ENCODE measurements around the gene SLC44A1.

The SLC44A1 gene

DNA sequence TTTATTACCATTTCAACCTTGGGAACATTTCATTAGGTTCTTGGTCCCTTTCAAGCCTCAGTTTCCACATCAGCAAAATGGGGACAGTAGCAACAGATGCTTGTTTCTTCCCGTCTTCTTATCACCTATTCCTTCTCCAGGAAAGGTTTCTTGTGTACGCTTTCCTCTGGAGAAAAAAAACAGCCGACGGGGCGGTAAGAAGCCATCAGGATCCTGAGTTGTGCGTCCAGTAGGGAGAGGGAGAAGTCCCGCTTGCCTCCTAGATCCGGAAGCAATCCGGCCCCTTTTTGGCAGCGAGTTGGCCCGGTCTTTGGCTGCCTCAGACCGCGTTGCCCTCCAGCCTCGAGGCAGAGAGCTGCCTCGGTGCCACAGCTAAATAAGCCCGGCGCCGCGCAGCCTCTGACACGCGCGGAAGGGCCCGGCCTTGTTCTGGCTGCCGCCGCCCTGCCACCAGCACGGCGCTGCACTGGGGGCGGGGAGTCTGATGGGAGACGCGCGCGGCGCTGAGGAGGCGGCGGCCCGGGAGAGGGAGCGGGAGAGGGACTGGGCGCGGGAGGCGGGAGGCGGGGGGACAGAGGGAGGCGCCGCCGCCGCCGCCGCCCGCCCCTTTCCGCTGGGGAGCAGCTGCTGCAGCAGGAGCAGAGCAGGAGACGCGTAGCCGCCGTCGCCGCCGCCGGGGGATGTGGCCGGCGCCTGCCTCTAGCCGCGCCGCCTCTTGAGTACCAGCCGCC is at the start of gene SLC44A1:
TSS of gene SLC44A1 (plus strand) at position 649 of the 731 bp plus-strand sequence. CDS start 218 bp downstream, outside the sequence.
- peak; percentile 94 for DNase-seq

DNA sequence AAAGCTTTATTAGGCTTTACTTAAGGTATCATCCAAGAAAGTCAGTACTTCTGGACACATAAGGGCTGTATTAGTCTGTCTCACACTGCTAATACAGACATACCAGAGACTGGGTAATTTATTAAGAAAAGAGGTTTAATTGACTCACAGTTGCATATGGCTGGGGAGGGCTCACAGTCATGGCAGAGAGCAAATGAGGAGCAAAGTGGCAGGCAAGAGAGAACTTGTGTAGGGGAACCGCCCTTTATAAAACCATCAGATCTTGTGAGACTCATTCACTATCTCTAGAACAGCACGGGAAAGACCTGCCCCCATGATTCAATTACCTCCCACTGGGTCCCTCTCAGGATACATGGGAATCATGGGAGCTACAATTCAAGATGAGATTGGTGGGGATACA is 49.2 kb upstream of the SLC44A1 start:
- no peak for DNase-seq

DNA sequence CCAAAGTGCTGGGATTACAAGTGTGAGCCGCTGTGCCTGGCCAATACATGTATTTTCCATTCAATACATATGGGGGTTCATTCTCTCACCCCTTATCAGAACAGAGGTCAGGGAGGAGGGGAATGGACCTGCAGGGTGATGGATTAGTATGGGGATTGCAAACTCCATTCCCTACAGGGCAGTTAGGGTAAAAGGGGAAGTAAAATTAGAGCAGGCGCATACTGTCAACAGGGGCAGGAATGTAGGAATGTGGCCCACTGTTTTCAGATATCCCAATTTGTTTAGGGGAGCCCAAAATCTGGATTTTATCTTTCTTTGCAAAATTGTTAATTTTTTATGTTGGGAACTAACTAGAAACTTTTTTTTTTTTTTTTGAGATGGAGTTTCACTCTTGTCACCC is 46.4 kb upstream of the SLC44A1 start:
- no peak for DNase-seq

DNA sequence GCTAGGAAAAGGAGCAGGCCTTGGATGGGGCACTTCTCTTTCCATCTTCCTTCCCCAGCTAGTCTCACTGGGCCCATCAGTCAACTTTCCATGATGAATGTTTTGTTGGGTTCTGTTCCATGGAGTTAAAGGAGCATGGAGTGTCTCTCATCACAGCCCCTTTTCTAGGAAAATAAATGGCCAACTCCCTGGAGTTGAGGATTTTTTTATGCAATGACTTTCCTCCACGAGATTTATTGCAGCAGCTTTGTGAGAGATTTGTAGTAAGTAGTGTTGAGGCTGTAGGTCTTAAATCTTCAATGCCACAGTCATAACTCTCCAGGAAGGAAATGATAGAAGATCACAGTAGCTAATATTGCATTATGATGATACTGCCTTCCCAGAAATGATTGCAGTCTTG is 45.6 kb upstream of the SLC44A1 start:
- no peak for DNase-seq

DNA sequence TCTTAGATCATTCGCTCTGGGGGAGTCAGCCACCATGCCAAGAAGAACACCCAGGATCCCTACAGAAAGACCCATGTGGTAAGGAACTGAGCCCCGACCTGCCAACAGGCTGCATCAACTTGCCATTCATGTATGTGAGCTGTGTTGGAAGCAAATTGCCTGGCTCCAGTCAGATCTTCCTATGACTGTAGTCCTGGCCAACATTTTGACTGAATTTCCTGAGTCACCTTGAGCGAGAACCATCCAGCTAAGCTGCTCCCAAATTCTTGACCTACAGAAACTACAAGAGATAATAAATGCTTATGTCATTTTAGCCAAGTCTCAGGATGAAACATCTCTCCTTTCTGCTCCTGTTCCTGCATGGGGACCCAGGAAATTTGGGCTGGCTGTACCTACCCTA is 40.0 kb upstream of the SLC44A1 start:
- no peak for DNase-seq

DNA sequence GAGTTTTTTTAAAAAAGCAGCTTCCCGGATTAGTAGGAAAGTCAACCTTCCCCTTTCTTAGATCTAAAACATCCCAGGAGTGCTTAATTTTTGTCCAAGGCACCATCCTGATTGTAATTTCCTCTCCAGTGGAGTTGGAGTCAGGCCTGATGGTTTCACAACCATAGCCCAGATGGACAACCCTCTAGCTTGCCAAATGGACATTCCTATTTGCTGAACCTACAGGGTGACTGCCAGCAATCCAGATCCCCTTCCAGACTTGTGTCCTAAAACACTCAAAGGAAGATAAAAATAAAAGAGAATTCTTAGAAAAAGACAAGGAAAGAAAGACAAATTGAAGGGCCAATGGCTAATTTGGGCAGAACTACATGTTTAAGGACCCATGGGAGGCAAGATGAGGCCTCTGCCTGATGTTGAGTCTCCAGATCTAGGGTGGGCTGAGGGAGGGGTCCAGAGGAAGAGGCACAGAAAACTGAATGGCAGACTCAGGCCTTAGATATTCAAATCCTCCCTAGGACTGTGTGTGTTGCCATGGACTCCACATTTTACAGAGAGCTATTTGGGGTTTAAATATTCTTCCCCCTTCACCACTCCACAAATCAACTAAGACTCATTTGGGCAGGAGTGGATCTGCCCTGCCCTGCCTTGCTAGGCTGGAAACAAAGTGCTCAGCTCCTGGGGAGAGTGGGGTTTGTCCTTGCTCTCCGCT is 38.5 kb upstream of the SLC44A1 start:
- DNase-seq, result no peak

DNA sequence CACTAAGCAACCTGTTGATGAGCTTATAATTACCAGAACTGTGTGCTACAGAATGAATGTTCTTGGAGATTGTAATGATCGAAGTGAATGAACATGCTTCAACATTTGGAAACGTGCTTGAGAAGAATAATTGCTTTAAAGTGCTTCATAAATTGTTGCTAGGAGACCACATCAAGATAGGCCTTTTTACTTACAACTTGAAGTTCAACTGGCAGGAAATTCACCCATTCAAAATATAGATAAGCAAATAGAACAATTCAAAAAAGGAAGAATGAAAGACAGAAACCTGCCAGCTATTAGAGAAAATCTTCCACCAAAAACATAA is 38.0 kb upstream of the SLC44A1 start:
- DNase-seq, result no peak

DNA sequence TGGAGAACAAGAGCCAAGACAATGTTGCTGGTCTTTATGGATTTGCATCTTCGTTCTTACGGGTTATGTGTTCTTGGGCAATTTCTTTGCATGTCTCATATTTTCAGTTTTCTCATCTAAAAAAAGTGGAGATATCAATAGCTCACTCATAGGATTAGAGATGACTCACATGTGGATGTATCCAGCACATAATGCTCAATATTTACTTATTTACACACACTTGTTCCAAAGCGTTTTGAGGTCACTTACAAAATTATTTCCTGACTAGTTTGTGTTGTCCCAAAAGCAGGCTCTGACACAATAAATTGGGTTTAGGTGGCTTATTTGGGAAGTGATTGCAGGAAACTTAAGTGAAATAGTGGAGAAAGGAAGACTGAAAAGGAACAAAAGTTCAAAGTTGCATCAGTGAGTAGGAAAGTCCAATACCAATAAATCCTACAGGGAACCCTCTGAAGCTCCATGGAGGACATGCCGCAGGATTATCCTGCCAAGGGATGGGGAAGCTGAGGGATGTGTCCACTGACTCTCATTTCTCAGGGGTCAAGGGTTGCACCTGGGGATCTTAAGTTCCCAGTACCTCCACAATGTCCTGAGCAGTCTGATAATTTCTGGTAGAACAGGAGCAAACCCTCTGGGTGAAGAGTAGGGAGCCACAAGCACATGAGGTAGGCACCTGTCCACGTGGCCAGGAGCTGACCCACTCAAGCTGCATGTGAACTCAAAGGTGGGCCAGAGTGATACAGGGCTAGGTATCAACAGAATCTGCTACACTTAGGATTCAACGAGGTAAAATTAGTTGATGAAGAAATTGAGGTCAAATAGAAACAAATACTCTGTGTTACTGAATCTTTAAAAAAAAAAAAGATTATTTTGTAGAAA is 37.4 kb upstream of the SLC44A1 start:
- DNase-seq, result no peak

DNA sequence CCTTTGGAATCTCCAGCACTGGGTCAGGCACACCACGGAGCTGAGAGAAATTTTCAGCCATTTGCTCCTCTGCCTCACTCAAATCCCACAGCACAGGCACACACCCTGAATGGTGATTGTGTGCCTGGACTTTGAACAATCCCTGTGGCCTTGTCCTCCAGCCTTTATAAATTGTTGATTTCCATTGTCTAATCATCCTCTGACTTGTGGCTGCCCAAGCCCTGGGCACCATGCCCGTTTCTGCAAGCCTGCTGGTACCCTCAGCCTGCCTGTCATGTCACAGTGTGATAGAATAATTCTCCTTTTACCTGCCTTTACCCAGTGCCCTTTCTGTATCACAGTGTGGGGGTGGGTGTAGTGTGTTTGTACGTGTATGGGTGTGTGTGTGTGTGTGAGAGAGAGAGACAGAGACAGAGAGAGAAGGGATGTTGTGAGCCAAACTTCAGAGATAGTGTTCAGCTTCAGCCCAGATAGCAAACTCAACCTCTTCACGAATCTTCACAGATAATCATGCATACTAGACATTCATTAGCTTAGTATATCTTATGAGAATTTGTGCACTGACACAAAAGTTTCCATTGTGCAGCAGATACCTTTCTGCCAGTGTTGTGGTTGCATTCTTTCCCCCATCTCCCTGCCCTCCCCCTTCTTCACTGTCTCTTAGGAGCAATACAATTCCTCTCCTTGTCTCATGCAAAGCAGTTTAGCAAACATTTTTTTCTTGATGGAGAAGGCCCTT is 27.8 kb upstream of the SLC44A1 start:
- no peak for DNase-seq

DNA sequence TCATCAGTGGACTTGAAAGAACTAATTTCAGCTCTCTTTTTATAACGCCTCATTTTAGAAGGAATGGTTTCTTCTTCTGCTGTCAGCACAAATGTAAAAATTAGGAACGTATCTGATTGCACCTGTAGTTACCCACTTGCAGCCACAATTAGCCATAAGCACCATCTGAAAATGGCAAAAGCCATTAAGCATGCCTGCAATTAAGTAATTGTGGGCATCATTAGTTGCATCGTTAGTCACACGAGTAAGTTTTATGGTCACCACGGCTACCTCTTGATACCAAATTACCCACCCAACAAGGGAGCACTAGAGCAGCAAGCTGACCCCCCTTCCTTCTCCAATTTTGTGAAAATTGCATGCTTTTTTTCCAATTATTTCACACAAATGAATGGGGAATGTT is 25.8 kb upstream of the SLC44A1 start:
- no peak for DNase-seq

DNA sequence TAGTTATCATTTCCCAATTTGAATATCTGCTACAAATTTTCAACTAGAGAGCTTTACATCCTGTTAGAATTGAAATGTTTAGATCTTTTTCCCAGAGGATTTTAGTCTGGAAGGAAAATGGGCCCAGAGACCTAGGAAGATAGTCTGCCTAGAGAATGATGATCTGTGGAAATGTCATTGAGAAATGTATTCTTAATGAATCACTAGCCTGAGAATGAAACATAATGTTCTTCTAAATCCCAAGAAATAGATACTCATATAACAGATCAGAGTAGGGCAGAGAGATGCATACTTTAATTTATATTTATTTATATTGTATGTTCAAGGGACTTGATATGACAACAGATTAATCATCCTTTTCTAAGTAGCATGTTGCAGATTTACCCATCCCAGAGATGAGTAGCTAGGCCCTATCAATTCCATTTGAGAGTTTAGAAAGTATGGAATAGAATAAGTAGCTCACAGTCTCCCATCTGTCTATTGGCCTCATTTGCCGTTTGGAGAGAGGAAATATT is 25.1 kb upstream of the SLC44A1 start:
- no peak for DNase-seq

DNA sequence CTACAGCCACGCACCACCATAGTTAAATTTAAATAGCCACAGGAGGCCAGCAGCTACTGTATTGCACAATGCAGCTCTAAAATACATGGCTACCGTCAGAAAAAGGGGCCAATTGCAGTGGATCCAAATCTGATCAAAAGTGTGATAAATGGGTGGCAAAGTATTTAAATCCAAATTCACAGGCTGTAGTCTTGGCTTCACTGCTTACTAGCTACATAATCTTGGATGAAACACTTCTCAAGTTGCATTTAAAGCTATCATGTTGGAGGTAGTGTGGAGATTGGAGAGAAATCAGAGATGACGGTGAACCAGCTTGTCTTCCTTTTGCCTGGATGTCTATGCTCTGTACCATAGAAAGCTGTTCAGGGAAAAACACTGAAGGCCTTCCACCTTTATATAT is 24.0 kb upstream of the SLC44A1 start:
- no peak for DNase-seq

DNA sequence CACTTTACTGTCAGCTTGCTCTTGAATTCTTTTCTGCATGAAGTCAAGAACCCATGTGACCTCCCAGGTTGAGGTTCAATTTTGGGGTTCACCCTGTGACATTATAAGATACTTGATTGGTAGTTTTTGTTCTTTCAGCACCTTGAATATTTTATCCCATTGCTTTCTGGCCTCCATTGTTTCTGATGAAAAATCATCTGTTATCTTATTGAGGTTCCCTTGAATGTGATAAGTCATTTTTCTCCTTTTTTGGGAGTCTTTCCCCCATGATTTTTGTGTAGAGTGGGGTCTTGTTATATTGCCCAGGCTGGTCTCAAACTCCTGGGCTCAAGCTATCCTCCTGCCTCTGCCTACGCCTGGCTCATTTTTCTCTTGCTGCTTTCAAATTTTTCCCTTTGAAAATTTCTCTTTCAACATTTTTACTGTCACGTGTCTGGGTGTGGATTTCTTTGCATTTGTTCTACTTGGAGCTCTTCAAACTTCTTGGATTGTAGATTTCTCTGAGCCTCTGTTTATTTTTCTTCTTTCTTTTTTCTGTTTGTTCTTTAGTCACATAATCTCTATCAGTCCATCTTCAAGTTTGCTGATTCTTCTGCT is 20.8 kb upstream of the SLC44A1 start:
- DNase-seq, result no peak

DNA sequence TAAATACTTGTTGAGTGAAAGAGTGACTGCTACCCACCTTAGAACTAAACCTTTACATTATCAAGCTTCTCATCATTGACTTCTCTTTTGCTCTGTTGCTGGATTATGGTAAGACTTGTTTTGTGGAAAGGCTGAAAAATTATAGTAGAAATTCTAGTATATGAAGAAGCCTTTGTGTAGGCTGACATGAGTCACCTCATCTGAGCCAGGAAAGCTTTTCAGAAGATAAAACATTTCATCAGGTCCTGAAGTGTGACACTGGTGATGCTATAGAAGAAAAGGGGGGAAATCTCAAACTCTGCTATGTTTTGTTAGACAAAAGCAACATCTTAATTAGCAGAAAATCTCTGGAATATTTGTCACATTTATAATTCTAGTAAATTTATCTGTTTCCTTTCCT is 18.4 kb upstream of the SLC44A1 start:
- no peak for DNase-seq

DNA sequence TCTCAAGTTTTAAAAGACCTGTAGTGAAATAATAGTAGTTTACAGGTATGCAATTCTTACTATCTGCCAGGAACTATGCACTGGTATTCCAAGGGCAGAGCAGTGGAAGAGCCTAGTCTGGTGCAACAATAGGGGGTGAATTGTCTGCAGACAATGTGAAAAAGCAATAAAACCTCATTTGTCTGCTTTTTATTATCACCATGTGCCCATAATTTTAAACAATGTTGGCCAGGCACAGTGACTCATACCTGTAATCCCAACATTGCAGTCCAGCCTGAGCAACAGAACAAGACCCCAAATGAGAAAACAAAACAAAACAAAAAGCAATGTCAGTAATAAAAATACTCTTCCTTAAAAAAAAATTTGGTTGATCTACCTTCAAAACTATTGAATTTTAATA is 12.2 kb upstream of the SLC44A1 start:
- DNase-seq, result no peak

DNA sequence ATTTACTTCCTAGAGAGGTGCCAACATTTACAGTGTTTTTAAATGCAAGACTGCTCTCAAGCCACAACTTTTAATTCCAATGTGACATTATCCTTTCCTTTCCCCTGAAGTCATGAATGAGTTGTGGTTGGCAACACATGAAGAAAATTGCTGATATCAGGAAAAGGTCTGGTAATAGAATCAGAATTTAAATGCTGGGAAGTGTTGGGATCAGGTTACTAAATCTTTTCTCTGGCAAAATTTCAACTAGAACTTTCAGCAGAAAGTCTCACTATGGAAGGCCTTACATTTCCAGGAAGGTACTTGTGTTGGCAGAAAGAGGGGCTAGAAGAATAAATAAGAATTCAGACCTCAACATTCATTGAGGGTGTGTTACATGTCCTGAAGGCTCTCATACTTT is 10.6 kb upstream of the SLC44A1 start:
- DNase-seq, result no peak

DNA sequence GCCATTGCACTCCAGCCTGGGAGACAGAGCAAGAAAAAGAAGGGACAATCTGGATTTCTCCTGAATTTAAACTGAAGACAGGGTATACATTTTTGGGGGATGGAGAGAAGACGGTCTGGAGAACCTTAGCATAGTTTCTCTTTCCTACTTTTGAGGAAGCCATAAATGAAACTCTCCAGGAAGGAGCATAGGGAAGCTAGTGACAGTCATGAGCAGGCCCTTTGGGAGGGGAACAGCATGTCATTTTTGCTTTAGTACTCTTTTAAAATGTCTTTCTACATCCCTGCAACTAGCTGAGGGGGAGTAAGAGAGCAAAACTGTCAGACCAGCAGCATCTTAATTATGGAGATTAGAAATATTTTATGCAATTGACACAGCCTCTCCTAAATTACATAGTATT is 8.2 kb upstream of the SLC44A1 start:
- DNase-seq, result no peak

DNA sequence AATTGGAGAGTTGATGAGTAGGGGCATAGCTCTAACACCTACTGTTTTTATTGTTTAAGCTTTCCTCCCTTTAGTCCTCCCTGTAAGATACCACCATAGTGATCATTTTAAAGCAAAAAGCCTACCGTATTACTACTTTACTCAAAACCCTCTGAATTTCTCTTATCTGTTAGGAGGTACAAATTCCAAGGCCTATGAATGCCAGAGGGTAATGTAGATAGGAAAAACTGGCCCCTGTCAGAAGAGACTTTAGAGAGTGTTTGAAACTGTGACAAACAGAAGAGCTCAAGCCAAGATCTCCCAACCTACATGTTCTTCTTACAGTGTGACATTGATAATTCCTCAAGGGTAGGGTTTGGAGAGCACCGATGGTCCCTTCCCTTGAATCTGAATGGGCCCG is 7.2 kb upstream of the SLC44A1 start:
- DNase-seq, result no peak

DNA sequence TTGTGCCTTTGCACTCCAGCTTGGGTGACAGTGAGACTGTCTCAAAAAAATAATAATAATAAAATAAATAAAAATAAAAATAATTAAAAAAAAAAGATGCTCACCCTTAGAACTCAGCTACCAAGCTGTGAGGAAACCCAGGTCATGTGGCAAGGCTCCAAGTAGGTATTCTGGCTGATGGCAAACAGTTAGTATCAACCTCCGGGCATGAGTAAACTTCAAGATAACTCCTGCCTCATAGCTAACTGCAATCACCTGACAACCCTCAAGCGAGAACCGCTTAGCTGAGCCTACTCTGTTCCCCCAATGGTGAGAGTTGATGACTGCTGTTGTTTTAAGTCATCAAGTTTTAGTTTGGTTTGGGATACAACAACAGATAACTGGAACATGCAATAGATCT is 6.1 kb upstream of the SLC44A1 start:
- no peak for DNase-seq

DNA sequence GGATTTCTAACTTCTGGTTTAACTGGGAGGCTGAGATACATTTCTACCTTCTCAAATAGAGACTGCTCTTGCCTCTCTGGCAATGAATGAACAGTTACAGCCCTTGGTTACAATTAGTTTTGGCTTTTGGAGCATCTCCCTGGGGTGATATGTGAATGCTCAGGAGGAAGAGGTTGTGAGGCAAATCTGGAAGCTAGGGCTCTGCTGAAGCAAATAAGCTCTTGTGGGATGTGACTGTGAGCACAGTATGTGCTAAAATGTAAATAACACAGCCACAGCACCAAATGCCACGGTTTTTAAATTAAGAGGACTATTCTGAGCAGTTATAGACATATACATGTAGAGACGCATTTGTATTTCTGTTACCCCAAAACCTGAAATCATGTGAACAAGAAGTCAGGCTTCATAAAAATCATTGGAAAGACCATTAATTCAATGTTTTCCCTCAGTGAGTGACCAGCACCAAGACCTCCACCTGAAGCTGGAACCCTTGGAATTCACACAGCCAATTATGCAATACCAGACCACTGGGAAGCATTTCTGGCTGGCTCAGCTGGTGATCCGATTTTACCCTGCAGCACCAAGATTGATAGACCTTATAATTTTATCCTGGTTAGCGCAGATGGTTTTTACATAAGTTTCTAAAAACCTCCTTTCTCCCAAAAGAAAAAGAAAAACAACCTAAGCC is 3.0 kb upstream of the SLC44A1 start:
- no peak for DNase-seq

DNA sequence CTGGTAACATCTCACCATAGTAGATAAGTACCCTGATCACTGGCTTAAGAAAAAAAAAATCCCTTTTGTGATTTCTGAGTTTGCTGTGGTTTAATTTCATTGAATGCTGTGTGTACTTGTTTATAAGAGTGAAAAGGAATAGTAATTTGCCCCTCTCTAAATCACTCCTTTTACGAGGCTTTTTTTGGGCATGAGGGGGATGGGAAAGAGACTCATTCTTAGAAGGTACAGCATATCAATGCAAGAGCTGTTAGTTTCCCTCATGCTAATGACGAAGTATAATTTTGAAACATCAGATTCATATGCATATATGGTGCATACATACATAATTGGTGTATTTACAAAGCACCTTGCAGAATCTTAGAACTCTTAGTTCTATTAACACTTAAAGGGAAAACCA is 2.4 kb upstream of the SLC44A1 start:
- no peak for DNase-seq

DNA sequence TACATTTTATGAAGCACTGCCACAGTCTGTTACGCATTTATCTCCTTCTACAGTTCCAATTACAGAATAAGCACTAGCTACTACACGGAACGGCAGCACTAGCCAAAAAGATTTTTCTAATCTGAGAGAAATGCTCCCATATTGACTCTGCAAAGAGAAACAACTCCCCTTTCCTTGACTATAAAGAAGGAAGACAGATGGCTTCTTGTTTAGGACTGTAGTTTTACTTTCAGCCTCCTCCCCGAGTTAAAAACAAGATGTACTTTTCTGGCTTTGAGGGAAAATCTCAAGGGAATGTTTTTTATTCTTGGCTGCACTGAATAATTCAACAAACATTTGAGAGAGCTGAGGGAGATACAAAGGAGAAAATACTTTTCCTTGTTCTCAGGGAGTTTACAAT is 1.9 kb upstream of the SLC44A1 start:
- DNase-seq, result no peak

Measured in stimulated activated CD4-positive, alpha-beta T cell treated with anti-CD3 and anti-CD28 coated beads, Interleukin-12 subunit alpha, Interleukin-12 subunit beta, amount 100 ng/mL, for 4 hours (primary cell).